ENCODE results near the gene CMTM2.

The CMTM2 gene, protein sequence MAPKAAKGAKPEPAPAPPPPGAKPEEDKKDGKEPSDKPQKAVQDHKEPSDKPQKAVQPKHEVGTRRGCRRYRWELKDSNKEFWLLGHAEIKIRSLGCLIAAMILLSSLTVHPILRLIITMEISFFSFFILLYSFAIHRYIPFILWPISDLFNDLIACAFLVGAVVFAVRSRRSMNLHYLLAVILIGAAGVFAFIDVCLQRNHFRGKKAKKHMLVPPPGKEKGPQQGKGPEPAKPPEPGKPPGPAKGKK

DNA sequence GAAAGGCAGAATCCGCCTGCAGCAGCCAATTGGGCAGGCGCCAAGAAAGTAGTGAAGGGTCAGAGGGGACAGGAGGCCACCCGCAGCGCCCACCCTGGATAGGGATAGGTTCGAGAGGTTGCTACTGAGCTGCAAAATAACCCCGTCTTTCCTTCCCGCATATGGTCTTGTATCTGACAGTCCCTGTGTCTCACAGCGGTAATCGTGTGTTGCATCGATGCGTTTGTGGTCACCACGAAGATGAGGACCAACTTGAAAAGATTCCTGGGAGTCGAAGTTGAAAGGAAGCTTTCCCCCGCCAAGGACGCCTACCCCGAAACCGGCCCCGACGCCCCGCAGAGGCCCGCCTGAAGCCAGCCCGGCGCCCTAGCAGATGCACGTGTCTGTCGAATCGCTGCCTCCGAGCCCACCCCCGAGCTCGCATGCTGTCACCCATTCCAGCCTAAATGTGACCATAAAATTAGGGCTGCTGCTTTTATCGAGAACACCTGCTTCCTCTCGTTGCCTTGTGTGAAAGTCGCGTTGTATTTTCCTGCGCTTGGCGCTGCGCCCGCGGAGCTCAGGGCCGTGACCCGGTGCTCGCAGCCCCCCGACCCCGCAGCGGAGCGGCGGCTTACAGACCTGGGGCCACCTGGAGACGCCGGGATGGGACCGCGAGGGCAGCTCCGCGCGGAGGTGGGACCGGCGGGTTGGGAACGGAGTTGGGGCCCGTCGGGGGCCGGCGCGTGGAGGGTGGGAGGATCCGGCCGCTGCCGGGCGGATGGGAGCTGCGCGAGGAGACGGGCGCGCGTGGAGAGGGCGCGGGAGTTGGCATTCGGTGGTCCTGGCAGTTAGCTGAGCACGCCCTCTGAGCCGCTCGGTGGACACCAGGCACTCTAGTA, at the start of gene CMTM2:
Gene CMTM2, plus strand, starts transcription at position 813 of the 881 bp plus-strand sequence. CDS start 145 bp downstream, outside the sequence.
- DNase-seq = no peak

- DNase-seq = no peak
Observed at GRCh38 chr16:66529475-66529874, 49.8 kb upstream of the CMTM2 start.

DNA sequence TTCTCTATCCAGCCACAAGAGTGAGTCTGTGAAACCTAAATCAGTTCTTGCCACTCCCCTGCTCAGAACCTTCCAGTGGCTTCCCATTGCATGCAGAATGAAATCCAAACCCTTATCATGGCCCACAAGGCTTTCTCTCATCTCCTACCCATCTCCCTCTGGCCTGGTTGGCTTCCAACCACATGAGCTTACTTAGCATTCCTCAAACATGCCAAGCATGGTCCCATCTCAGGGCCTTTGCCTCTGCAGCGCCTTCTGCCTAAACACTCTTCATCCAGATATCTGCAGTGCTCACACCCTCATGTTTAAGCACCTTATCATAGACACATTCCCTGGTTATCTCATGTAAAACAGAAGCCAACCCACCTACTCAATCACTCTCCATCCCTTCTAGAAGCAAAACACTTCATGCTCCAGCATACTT, 44.9 kb upstream of the CMTM2 start:
- DNase-seq = no peak

DNA sequence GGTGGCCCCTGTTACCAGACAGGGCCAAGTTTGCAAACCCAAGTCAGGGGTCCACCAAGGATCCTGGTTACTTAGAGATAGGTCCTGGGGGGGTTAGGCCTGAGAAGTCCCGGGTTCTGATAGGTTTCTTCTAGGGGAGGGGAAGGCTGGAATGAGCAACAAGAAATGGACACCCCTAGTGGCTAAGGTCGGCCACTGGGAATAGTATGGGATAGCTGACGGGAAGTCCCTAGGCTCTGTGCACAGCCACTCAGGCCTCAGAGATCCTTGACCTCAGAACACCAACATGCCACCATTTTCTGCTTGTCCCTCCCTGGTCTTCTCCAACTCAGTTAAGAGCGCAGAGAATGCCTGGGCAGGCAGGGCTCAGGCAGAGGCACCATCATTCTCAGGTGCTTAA, 42.7 kb upstream of the CMTM2 start:
- DNase-seq = no peak

GRCh38 chr16:66537236-66537635, 42.0 kb upstream of the CMTM2 start:
- no peak for DNase-seq

- no peak for DNase-seq
Observed at GRCh38 chr16:66538910-66539309, 40.4 kb upstream of the CMTM2 start.

DNA sequence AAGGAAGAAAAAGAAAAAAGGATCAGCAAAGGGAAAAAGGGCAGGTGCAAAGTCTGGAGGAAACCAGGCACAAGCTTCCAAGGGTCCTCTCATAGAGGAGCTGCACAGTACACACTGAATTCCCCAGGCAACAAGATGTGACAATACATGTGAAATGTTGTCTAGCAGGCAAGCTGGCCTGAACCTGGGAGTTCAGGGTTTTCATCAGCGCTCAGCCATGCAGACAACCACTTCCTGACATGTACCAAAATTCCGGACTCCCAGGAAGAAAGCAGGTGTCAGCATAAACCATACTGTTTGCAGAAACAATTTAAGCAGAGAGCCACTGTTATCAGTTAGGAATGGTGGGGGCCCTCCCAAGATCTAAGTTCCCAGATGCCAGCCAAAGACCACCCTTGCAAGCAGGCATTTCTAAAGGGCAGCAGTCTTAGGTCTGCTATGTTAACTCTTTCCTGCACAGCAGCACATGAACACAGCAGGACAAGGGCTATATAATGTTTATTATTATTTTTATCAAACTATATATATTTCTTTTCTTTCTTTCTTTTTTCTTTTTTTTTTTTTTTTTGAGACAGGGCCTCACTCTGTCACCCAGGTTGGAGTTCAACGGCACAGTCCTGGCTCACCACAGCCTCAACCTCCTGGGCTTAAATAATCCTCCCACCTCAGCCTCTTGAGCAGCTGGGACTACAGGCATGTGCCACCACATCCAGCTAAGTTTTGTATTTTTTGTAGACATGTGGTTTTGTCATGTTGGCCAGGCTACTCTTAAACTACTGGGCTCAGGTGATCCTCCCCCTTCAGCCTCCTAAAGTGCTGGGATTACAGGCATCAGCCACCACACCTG, 39.4 kb upstream of the CMTM2 start:
- DNase-seq = no peak

GRCh38 chr16:66541388-66542355, 37.6 kb upstream of the CMTM2 start:
- no peak for DNase-seq

GRCh38 chr16:66542396-66542795, 36.9 kb upstream of the CMTM2 start:
- no peak for DNase-seq

DNA sequence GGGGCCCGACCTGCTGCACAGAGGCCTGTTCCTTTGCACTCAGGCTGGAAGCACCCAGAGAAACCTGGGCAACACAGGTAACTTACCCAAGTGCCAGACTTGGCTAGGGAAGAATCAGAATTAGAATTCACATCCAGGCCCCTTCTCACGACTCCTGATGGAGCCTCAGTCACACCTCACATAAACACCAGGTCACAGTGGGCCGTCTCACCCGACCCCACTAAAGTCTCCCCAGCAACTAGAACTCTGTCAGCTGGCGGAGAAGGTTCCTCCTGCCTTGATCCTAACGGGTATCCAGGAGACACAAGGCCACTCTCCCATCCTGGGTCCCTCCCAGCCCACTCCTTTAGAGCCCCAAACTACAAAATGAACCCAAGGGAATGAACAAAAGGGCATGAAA, 35.7 kb upstream of the CMTM2 start:
- no peak for DNase-seq

GRCh38 chr16:66544016-66544757, 35.1 kb upstream of the CMTM2 start:
- no peak for DNase-seq

DNA sequence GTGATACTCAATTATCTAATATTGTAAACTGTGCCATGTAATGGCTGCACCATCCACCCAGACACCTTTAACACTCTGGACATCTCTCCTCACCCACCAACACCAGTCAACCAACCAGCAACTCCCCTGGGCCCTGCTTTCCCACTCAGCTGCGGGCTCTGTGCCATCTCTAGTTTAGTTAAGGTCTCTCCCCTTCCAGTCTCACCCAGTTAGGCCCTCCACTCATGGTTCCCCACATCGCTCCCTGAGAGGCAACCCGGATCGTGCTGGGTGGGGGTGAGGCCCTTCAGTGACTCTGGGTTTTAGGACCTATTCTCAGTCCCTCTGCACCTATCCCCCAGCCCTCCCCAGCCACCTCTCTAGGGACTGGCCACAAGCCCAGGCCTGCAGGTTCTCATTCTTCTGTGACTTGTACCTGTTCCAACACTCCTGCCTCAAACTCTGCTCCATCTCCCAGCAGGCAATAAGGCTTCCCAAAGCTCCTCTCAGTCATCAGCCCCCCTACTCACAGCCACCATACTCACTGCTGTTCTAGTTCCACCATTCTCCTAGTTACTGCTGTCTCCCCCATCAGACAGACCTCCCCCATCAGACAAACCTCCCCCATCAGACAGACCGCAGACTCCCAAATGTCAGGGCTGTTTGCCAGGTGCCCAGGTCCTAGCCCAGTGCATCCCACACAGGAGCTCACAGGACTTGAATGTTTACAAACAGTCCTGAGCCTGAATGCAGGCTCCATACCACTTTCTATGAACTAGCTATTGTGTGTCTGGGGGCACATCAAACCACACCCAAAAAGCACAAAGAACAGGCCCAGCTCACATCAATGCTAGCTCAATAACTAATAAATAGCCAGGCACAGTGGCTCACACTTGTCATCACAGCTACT, 31.9 kb upstream of the CMTM2 start:
- no peak for DNase-seq

- no peak for DNase-seq
Observed at GRCh38 chr16:66548068-66548467, 31.2 kb upstream of the CMTM2 start.

DNA sequence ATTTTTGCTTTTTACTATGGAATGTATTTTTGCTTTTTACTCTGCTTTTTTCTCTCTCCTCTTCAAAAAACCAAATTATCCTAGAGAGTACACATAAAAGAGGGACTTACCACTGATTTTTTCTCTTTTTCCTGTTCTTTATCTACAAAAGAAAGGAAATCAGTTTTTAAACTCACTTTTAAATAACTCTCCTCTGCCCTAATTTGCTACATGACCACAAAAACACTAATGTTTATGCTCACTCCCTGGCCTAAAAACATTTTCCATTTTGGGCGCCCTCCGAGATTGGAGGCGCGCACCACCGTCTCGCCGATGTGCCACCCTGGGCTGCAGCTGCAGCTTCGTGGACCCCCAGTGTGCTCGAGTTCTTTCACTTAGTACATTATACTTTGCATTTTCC, 30.4 kb upstream of the CMTM2 start:
- no peak for DNase-seq

GRCh38 chr16:66549284-66550131, 29.8 kb upstream of the CMTM2 start, which contains the start of gene TK2:
Gene TK2 (minus strand): TSS chr16:66550122. CDS start chr16:66550061, 61 bp downstream.
- DNase-seq = peak in 1 of 2 donors; percentile 36

DNA sequence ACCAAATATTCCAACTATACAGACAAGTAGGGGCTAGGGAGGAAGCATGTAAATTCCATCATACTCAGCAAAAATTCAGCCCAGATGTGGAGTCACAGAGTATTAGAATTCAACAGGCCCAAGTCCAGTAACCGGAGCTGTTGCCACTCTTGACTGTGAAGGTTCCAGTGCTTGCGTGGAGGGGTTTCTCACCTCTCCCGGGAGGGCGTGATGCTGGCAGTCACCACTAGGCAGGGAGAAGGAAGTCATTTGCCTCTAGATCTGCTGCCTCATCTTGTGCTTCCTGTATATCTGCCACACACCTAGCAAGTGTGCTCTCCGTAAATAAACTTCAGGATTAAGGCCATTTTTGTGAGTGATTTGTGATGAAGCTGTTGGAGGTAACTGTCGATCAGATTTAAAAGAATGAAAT, 27.9 kb upstream of the CMTM2 start:
- DNase-seq = peak; percentile 9 to 66

DNA sequence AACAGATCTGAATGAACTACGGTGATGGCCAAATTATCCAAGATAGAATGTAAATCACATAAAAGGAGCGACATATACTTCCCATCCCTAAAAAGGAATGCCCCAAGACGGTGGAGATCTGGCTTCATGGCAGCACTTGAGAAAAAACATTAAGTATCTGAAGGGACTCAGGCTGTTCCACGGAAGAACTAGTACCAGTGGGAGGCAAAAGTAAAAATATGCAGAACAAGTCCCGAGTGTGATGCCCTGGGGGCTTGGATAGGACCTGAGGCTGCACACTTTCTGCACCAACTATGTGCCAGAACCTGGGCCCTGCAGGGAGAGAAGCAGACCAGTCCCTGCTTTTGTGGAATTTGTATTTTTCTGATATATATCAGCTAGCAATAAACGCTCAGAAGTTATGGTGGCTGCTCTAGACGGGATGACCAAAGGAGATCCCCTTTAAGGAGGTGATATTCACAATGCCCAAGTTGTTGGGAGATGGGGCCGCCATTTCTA, 27.4 kb upstream of the CMTM2 start:
- DNase-seq = no peak

DNA sequence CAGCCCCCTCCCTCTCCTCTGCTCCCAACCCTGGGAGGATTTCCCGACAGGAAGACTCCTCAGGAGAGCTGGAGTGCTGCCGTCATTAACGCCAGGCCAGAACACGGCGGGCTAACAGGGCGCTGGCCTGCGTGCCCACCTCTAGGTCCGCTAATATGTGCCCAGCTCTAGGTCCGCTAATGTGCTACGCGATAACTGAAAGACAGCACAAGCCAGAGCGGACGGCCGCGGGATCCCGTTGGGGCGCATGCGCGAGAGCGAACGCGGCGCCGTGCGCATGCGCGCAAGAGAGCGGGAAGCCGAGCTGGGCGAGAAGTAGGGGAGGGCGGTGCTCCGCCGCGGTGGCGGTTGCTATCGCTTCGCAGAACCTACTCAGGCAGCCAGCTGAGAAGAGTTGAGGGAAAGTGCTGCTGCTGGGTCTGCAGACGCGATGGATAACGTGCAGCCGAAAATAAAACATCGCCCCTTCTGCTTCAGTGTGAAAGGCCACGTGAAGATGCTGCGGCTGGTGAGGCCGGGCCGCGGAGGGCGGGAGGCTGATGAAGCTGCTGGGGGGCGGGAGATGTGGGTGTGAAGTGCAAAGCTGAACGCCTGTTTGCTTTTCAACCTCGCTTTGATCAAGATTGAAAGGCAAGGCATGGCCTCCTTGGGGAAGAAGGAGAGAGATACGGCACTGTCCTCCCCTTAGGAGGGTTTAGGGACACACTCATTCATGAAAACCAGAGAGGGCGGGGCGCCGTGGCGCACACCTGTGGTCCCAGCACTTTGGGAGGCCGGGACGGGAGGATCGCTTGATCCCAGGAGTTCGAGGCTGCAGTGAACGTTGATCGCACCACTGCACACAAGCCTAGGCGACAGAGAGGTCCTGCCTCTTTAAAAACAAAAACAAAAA, 26.7 kb upstream of the CMTM2 start, which contains the start of gene CKLF:
Gene CKLF, plus strand, starts transcription at position 291 of the 892 bp plus-strand sequence. Its CDS starts 140 bp downstream, at position 431.
- peak; percentile 78 to 88 for DNase-seq
